Activated naive CD8-positive, alpha-beta T cell treated with anti-CD3 and anti-CD28 coated beads for 36 hours (primary cell): Measurements from ENCODE around the gene R3HCC1L. TPM values are rescaled to one million over a fixed set of nuclear protein-coding genes. Genes with fewer than 3 reads are reported as not detected.
A peak's percentile ranks its signal among the peaks of the same experiment; 100 is the strongest.
"Not testable (repeated sequence)": the region's sequence is repeated elsewhere in the genome, so short reads cannot be mapped to it uniquely, and the experiment has no call there.

ENCODE experiments used
- DNase-seq: peaks from one replicate; pipeline ENCODE4 v3.0.0; 2021
- H3K27ac Mint-ChIP-seq: one replicate; pipeline ENCODE4 v1.8.0; 2022; ENCODE audit warnings: mild to moderate bottlenecking, moderate library complexity, mixed read lengths
- H3K27me3 Mint-ChIP-seq: one replicate; pipeline ENCODE4 v1.8.0; 2022; ENCODE audit warnings: mild to moderate bottlenecking, mixed read lengths
- H3K36me3 Mint-ChIP-seq: one replicate; pipeline ENCODE4 v1.8.0; 2021; ENCODE audit warnings: mild to moderate bottlenecking, mixed read lengths
- H3K4me1 Mint-ChIP-seq: one replicate; pipeline ENCODE4 v1.8.0; 2021; ENCODE audit warnings: mixed read lengths
- H3K4me3 Mint-ChIP-seq: one replicate; pipeline ENCODE4 v1.8.0; 2022; ENCODE audit warnings: mild to moderate bottlenecking, moderate library complexity, mixed read lengths
- H3K9me3 Mint-ChIP-seq: one replicate; pipeline ENCODE4 v1.8.0; 2022; ENCODE audit warnings: mixed read lengths
- total RNA-seq, 2 experiments: library from RNA; stranded (reverse); gene quantifications; one replicate each; pipeline ENCODE4 v1.2.3, GENCODE V29; 2021

R3HCC1L gene
- total RNA-seq, 2 experiments from 2014 or later, result 17.7 to 20.3 TPM

DNA sequence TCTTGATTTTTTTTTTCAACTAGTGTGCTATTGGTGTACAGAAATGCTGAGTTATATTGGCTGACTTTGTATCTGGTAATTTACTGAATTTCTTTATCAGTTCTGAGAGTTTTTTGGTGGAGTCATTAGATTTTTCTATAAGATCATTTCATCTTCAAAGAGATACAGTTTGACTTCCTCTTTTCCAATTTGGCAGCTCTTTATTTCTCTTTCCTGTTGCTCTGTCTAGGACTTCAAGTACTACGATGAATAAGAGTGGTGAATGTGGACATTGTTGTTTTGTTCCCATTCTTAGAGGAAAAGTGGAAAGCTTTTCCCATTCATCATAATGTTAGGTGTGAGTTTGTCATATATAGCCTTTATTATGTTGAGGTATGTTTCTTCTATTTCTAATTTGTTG is 83.3 kb downstream of the R3HCC1L start:
- DNase-seq, result no peak
- no peaks in the 10 kb centered on the region for H3K27me3 Mint-ChIP-seq
- peaks cover 9% of the 10 kb centered on the region for H3K4me1 Mint-ChIP-seq
- H3K4me3 Mint-ChIP-seq, result no peak overlapping the region
- peaks cover 54% of the 10 kb centered on the region for H3K36me3 Mint-ChIP-seq
- H3K27ac Mint-ChIP-seq, result no peak overlapping the region
- H3K9me3 Mint-ChIP-seq, result peaks cover 27% of the 10 kb centered on the region

DNA sequence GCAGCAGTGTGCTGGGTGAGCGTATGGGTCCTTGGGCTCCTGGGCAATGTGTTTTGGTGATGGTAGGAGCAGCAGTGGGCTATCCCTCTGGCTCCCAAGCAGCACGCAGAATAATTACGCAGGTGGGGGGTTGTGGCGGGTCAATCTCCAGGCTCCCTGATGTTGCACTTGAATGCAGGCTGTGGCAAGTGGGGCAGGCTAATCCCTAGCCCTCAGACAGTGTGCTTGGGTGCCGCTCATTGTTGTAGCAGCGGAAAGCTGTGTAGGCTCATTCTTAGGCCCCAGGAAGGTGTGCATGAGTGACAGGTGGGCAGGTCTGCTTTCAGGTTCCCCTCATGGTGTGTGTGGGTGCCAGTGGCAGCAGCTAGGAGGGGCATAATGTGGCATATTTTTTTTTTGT is 89.4 kb downstream of the R3HCC1L start:
- no peaks in the 10 kb centered on the region for H3K27me3 Mint-ChIP-seq
- H3K36me3 Mint-ChIP-seq, result peaks cover 62% of the 10 kb centered on the region
- H3K4me3 Mint-ChIP-seq, result no peak overlapping the region
- H3K4me1 Mint-ChIP-seq, result peaks cover 12% of the 10 kb centered on the region
- H3K27ac Mint-ChIP-seq, result no peak overlapping the region
- H3K9me3 Mint-ChIP-seq, result peaks cover 20% of the 10 kb centered on the region
- DNase-seq, result no peak

DNA sequence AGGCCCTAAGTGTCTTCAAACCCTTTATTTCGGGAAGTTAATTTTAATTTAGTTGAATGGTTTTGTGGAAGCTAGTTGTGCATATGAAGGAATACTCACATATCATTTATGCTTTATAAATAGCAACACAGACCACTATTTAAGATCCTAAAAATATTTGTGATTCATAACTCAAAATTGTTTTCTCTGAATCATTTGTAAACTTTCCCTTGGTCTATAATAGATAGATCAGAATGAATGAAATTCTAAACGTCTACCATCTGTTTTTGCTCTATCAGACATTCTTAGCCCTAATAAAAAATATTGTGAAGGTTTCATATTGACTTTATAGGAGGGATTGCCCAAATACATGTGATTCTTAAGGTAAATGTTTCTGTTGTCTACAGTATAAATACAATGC is 90.1 kb downstream of the R3HCC1L start:
- Mint-ChIP-seq H3K36me3 (peaks cover 63% of the 10 kb centered on the region), H3K4me1 (peaks cover 12% of the 10 kb centered on the region), H3K27ac (no peak overlapping the region), H3K27me3 (no peaks in the 10 kb centered on the region), H3K4me3 (no peak overlapping the region), H3K9me3 (peaks cover 15% of the 10 kb centered on the region)
- no peak for DNase-seq

DNA sequence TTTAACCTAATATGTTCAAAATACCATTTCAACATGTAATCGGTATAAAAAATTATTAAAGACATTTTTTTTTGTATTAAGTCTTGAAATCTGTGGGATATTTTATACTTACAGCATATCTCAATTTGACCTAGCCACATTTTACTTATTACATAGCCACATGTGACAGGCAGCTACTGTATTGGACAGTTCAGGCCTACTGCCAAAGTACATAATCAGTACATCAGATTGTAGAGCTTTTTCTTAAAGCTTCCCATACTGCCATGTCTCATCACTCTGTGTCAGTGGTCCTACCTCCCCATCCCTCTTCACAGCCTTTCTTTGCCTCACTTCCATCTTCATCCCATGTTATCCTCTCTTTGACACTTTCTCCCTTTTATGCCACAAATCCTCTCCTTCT is 90.5 kb downstream of the R3HCC1L start:
- Mint-ChIP-seq H3K27me3 (no peaks in the 10 kb centered on the region), H3K4me3 (no peak overlapping the region), H3K4me1 (peaks cover 12% of the 10 kb centered on the region), H3K36me3 (peaks cover 61% of the 10 kb centered on the region), H3K27ac (no peak overlapping the region), H3K9me3 (peaks cover 10% of the 10 kb centered on the region)
- DNase-seq, result no peak

DNA sequence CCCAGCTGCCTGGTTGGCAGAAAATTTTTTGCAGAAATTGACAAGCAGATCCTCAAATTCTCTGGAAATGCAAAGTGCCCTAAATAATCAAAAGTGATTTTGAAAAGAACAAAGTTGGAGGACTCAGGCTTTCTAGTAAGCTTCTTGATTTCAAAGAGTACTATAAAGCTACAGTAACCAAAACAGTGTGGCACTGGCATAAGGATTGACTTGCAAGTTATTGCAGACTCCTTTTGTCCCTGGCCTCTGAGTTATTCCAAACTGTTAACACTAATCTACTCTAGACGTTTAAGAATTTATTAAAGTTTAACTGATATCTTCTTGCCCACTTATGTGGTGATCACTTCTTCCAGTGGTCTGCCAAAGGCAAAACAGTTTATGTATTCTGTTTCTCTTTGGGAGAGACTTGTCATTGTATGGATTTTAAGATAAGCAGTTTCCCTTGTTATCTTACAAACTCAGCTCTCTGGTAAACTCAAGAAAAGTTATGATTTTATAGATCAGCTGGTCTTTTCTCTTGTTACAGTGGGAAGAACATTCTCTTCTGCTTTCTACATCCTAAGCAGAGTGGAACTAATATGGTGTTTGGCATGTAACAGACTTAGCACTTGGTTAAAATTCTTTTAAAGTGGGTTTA is 92.2 kb downstream of the R3HCC1L start:
- DNase-seq, result no peak
- H3K4me3 Mint-ChIP-seq, result no peak overlapping the region
- H3K9me3 Mint-ChIP-seq, result peaks cover 8% of the 10 kb centered on the region
- no peaks in the 10 kb centered on the region for H3K27me3 Mint-ChIP-seq
- peaks cover 64% of the 10 kb centered on the region for H3K36me3 Mint-ChIP-seq
- H3K27ac Mint-ChIP-seq, result no peak overlapping the region
- peaks cover 12% of the 10 kb centered on the region for H3K4me1 Mint-ChIP-seq

DNA sequence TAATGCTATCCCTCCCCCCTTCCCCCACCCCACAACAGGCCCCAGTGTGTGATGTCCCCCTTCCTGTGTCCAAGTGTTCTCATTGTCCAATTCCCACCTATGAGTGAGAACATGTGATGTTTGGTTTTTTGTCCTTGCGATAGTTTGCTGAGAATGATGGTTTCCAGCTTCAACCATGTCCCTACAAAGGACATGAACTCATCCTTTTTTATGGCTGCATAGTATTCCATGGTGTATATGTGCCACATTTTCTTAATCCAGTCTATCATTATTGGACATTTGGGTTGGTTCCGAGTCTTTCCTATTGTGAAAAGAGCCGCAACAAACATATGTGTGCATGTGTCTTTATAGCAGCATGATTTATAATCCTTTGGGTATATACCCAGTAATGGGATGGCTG is 93.3 kb downstream of the R3HCC1L start:
- not testable (repeated sequence) for DNase-seq, H3K4me3 Mint-ChIP-seq, H3K9me3 Mint-ChIP-seq, H3K27me3 Mint-ChIP-seq, H3K27ac Mint-ChIP-seq
- Mint-ChIP-seq H3K36me3 (peaks cover 65% of the 10 kb centered on the region), H3K4me1 (peaks cover 12% of the 10 kb centered on the region)

DNA sequence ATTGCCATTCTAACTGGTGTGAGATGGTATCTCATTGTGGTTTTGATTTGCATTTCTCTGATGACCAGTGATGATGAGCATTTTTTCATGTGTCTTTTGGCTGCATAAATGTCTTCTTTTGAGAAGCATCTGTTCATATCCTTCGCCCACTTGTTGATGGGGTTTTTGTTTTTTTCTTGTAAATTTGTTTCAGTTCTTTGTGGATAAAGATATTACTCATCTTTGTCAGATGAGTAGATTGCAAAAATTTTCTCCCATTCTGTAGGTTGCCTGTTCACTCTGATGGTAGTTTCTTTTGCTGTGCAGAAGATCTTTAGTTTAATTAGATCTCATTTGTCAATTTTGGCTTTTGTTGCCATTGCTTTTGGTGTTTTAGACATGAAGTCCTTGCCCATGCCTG is 93.8 kb downstream of the R3HCC1L start:
- H3K36me3 Mint-ChIP-seq, result peaks cover 64% of the 10 kb centered on the region
- not testable (repeated sequence) for H3K4me3 Mint-ChIP-seq, H3K27me3 Mint-ChIP-seq, H3K27ac Mint-ChIP-seq, DNase-seq, H3K9me3 Mint-ChIP-seq
- peaks cover 11% of the 10 kb centered on the region for H3K4me1 Mint-ChIP-seq

DNA sequence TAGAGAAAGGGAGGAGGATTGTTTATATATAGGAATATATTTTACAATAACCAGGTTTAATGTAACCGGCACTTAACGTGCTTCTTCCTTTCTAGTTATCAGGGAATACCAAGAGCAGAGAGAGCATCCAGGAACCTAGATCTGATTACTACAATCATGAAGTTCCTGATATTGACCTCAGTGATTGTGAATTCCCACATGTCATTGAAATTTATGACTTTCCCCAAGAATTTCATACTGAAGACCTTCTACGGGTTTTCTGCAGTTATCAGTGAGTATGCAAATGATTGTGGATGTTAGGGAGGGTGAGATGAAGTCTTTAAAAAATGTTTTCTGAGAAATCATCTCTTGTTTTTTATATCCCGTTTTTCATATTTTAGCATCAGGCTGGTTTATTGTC is 97.0 kb downstream of the R3HCC1L start:
- Mint-ChIP-seq H3K36me3 (peaks cover 45% of the 10 kb centered on the region), H3K27ac (no peak overlapping the region), H3K4me1 (peaks cover 4% of the 10 kb centered on the region), H3K4me3 (no peak overlapping the region), H3K27me3 (no peaks in the 10 kb centered on the region), H3K9me3 (peaks cover 3% of the 10 kb centered on the region)
- no peak for DNase-seq

DNA sequence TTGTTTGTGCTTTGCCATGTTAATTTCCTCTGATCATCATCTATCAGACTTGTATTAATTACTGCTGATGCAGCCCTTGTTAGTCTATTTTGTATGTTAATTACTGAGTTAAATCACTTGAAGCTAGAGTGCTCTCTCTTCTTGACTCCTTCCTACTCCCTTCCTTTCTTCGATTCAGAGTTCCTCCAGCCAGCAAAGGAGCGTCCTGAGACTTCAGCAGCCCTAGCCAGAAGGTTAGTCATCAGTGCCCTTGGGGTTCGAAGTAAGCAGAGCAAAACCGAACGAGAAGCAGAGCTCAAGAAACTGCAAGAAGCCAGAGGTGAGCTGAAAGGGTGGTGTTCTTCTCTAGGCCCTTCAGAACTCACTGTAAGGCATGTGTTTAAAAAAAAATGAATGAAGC is 101.4 kb downstream of the R3HCC1L start:
- Mint-ChIP-seq H3K36me3 (peaks cover 13% of the 10 kb centered on the region), H3K27me3 (no peaks in the 10 kb centered on the region), H3K4me3 (no peak overlapping the region), H3K4me1 (no peaks in the 10 kb centered on the region), H3K27ac (no peak overlapping the region), H3K9me3 (no peaks in the 10 kb centered on the region)
- no peak for DNase-seq

DNA sequence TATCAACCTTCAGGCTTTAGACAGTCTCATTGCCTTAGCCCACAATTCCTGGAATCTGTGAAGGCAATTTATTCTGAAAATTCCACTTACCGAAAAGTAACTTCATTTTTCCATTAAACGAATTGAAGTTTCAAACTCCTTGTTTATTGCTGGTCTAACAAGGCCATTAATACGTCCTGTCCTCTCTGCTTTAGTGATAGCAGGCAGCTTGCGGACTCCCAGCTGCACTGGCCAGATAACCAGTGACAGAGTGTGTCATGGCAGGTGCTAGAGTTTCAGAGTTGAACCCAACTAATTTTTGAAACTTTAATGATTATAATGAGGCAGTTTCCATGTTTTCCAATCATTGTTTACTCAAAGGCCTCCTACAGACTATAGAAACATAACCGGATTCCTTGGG is 102.4 kb downstream of the R3HCC1L start:
- H3K27me3 Mint-ChIP-seq, result no peaks in the 10 kb centered on the region
- no peak overlapping the region for H3K27ac Mint-ChIP-seq
- peaks cover 11% of the 10 kb centered on the region for H3K36me3 Mint-ChIP-seq
- DNase-seq, result no peak
- no peaks in the 10 kb centered on the region for H3K4me1 Mint-ChIP-seq
- no peak overlapping the region for H3K4me3 Mint-ChIP-seq
- no peaks in the 10 kb centered on the region for H3K9me3 Mint-ChIP-seq

DNA sequence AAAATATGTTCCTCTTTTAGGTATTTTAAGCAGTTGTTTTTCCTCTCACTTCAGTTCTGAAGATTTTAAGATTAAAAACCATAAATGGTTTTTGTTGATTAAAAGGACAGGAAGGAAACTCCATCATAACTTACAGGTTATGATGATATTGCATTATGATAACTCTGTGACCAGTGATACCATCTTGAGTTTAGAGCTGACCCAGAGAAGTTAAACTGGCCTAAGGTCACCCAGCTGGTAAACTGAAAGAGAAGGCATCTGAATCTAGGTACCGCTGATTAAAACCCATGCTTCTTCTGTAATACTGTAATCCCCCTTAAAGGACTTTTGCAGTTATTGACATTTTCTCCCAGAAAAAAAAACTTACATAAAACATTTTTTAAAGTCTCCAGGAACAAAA is 103.9 kb downstream of the R3HCC1L start:
- Mint-ChIP-seq H3K4me1 (no peaks in the 10 kb centered on the region), H3K9me3 (no peaks in the 10 kb centered on the region), H3K36me3 (peaks cover 16% of the 10 kb centered on the region), H3K27me3 (no peaks in the 10 kb centered on the region), H3K4me3 (no peak overlapping the region), H3K27ac (no peak overlapping the region)
- no peak for DNase-seq

DNA sequence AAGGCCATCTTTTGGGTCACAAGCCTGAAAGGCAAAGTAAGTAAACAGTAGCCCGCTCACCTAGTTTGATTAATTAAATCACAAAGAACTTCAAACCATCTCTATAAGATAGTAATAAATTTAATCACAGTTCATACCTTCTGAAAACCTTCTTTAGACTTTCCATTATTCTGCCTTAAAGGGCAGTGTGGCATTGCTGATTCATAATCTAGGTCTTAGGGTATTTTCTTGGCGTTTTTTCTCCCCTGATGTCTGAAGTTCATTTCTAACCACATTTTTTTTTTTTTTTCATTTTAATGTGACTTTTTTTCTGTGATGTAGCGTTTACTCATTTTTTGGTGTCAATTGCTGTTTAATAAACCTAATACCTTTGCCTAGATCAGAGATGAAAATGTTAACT is 106.1 kb downstream of the R3HCC1L start:
- Mint-ChIP-seq H3K36me3 (peaks cover 21% of the 10 kb centered on the region), H3K27me3 (no peaks in the 10 kb centered on the region), H3K4me3 (no peak overlapping the region), H3K4me1 (no peaks in the 10 kb centered on the region), H3K9me3 (no peaks in the 10 kb centered on the region), H3K27ac (no peak overlapping the region)
- no peak for DNase-seq

DNA sequence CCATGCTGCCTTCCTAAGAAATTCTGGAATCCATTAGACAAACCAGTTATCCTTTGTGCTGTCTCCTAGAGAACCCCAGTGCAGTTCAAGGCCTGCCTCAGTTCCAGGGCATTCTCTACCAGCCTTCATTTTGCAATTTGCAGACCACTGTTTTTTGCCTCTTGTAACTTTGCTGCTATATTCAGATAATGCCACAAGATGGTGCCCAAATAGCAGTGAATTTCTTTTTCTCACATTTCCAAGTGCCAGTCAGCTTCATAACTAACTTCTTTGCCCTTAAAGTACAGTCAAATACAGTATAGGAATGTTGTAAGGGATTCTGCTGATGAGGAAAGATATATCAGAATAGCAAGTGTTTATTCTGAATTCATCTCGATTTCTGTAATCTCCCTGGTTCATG is 108.4 kb downstream of the R3HCC1L start:
- H3K4me3 Mint-ChIP-seq, result no peak overlapping the region
- peaks cover 23% of the 10 kb centered on the region for H3K36me3 Mint-ChIP-seq
- no peak overlapping the region for H3K27ac Mint-ChIP-seq
- H3K4me1 Mint-ChIP-seq, result peaks cover 3% of the 10 kb centered on the region
- H3K9me3 Mint-ChIP-seq, result no peaks in the 10 kb centered on the region
- no peaks in the 10 kb centered on the region for H3K27me3 Mint-ChIP-seq
- no peak for DNase-seq

DNA sequence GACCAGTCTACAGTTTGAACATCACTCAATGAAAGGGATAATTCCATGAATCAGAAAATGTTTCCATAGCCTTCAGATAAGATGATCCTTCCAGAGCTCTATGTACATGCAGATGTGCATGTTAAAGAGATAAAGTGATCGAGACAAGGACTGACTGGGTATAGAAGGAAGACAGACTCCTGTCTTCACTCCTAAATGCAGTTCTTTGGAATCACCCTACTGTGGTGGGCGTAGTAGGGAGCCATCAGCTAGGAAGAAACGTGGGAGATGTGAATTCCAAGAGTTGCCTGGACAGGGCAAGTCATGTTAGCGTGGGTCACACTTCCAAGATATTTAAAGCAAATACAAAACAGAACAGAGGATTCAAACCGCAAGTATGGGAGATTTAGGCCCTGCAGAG is 109.7 kb downstream of the R3HCC1L start:
- Mint-ChIP-seq H3K27ac (peak overlapping the region; percentile 48), H3K27me3 (no peaks in the 10 kb centered on the region)

DNA sequence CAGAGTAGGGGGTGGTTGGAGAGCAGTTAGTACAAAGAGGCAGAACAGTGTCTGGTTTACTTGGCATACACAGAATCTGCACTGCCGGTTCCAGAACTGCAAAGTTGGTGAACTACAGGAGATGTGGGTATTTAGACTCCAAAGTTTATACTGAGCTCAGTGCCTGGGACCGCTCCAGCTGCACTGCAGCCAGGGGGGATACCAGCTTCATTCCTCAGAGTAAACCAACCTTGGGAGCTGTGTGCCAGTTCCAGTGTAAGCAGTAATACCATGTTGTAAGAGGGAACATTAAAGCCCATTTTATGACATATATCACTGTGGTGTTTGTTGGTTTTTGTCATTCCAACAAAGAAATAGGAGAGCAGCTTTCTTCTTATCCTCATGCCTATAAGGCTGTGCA is 110.1 kb downstream of the R3HCC1L start:
- H3K9me3 Mint-ChIP-seq, result no peaks in the 10 kb centered on the region
- DNase-seq, result no peak
- no peaks in the 10 kb centered on the region for H3K27me3 Mint-ChIP-seq
- H3K4me1 Mint-ChIP-seq, result peaks cover 3% of the 10 kb centered on the region
- peaks cover 25% of the 10 kb centered on the region for H3K36me3 Mint-ChIP-seq
- H3K27ac Mint-ChIP-seq, result no peak overlapping the region
- no peak overlapping the region for H3K4me3 Mint-ChIP-seq

More for the DNA sequence above, 109.7 kb downstream of the R3HCC1L start:
- Mint-ChIP-seq H3K4me1 (peaks cover 3% of the 10 kb centered on the region), H3K36me3 (peaks cover 25% of the 10 kb centered on the region), H3K4me3 (no peak overlapping the region), H3K9me3 (no peaks in the 10 kb centered on the region)
- no peak for DNase-seq

DNA sequence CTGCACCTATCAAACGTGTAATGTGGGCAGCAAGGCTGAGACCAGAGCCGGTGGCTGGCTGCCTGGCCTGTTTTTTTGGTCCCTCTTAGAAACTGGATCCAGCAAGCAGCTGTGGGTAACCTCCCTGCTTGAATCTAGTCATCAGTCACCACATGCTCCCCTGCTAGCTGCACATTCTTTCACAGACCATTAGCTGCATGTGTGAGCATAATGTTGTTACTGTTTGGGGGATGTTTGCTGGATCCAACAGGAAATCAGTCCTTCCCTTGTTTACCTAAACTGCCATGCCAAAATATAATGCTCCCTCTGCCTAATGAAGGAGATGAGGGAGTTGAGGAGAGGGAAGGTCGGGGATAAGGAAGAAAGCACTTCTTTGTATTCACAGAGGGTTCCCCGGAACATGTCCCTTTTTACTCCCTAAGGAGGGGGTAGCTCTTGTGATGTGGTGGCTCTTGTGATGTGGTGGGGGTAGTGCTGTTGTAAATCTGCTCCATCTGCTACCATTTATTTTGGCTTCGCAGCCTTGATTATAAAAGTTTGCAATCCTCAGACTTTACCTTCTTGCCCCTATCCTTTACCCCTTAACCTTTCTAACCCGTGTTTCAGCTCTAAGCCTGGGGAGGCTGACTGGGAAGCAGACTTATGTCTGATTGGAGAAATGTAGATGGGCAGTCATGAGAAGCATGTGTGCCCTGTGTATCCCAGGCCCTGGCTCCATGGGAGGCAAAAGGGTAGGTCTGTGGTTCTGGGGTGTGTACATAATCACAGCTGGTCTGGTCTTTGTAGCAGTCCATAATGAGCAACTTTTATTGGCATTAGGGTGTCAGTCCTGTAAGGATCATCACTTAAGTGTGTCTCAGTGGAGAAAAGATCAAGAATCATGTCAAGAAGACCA is 112.7 kb downstream of the R3HCC1L start:
- peaks cover 3% of the 10 kb centered on the region for H3K4me1 Mint-ChIP-seq
- peaks cover 26% of the 10 kb centered on the region for H3K36me3 Mint-ChIP-seq
- no peaks in the 10 kb centered on the region for H3K9me3 Mint-ChIP-seq
- H3K27ac Mint-ChIP-seq, result no peak overlapping the region
- no peak for DNase-seq
- H3K4me3 Mint-ChIP-seq, result no peak overlapping the region
- no peaks in the 10 kb centered on the region for H3K27me3 Mint-ChIP-seq
